ENCODE data around the gene PDCD7.

Gene PDCD7

DNA sequence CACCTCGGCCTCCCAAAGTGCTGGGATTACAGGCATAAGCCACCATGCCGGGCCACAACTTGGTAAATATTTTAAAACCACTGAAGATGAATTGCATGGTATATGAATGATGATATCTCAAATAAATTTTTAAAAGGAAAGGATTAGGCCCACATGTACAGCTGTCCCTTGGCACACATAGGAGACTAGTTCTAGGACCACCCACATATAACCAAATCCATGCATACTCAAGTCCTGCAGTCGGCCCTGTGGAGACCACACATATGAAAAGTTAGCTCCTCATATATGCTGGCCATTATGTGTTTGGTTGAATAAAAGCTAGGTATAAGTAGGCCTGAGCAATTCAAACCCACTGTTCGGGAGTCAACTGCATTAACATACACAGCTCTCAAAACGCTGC, 40.9 kb upstream of the PDCD7 start:
- no peak for DNase-seq (ENCODE audit: low spot score)
- TF ChIP-seq, protein P1, sequence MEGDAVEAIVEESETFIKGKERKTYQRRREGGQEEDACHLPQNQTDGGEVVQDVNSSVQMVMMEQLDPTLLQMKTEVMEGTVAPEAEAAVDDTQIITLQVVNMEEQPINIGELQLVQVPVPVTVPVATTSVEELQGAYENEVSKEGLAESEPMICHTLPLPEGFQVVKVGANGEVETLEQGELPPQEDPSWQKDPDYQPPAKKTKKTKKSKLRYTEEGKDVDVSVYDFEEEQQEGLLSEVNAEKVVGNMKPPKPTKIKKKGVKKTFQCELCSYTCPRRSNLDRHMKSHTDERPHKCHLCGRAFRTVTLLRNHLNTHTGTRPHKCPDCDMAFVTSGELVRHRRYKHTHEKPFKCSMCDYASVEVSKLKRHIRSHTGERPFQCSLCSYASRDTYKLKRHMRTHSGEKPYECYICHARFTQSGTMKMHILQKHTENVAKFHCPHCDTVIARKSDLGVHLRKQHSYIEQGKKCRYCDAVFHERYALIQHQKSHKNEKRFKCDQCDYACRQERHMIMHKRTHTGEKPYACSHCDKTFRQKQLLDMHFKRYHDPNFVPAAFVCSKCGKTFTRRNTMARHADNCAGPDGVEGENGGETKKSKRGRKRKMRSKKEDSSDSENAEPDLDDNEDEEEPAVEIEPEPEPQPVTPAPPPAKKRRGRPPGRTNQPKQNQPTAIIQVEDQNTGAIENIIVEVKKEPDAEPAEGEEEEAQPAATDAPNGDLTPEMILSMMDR (IDR thresholded peaks at IDR 0.05; ENCODE audit: extremely low read depth, missing control alignments): no peak

DNA sequence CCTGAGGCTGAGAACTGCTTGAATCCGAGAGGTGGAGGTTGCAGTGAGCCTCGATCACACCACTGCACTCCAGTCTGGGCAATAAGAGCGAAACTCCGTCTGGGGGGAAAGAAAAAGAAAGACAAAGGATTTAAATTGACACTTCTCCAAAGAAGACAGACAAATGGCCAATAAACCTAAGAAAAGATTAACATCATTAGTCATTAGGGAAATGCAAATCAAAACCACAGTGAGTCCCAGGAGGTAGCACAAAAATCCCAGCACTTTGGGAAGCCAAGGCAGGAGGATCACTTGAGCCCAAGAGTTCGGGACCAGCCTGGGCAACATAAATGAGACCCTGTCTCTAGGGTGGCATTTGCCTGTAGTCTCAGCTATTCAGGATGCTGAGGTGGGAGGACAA, 38.9 kb upstream of the PDCD7 start:
- TF ChIP-seq, protein P1 (IDR thresholded peaks at IDR 0.05; ENCODE audit: extremely low read depth, missing control alignments): no peak
- no peak for DNase-seq (ENCODE audit: low spot score)

DNA sequence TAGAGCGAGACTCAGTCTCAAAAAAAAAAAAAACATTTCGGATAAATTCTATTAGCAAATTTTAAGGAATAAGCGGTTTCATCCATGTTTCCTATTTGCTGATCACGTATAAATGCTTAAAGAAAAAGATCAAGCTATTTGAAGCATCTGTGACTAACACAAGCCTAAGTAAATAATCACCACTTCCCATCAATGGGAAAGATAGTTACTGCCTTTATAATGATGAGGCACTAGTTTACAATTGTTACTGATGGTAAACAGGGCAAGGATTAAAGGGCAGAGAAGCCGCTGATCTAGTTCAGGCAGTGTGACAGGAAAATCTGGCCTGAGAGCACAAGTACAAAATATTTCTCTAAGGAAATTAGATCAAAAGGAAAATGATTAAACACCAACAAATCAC, 37.8 kb upstream of the PDCD7 start:
- no peak for DNase-seq (ENCODE audit: low spot score)
- TF ChIP-seq, protein P1 (IDR thresholded peaks at IDR 0.05; ENCODE audit: extremely low read depth, missing control alignments): no peak

DNA sequence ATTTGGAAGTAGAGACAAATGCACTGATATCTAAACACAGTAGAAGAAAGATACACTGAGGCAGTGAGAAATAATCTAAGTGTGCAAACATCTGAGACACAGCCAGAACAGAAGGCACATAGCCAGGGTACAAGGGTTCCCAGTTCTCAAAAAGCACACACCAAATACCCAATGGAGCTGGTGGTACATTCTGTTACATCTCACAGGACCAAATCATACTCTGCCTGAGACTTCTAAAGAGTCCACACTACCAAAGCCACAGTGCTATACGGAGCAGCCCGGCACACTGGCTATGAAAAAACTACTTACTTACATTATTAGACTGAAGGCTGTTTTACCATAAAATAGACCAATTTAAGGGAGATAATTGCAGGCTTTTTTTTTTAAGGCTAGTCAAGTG, 32.3 kb upstream of the PDCD7 start:
- TF ChIP-seq, protein P1 (IDR thresholded peaks at IDR 0.05; ENCODE audit: extremely low read depth, missing control alignments): no peak
- DNase-seq (ENCODE audit: low spot score): no peak

DNA sequence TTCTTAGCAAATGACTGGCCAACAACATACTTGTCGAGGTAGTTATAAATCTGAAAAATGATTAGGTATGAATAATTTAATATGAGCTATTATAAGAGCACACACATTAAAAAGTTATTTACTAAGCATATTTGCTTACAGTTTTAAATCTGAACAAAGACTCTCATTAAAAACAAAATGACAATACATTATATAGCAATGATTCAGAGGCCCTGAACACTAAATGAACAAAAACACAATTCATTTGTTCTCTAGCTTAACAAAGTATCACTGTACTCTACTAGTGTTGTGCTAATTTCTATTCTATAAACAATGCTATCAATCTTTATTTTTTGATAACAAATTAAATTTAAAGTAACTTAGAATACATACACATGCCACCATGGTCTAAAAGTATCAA, 30.5 kb upstream of the PDCD7 start:
- TF ChIP-seq, protein P1 (IDR thresholded peaks at IDR 0.05; ENCODE audit: extremely low read depth, missing control alignments): no peak
- no peak for DNase-seq (ENCODE audit: low spot score)

DNA sequence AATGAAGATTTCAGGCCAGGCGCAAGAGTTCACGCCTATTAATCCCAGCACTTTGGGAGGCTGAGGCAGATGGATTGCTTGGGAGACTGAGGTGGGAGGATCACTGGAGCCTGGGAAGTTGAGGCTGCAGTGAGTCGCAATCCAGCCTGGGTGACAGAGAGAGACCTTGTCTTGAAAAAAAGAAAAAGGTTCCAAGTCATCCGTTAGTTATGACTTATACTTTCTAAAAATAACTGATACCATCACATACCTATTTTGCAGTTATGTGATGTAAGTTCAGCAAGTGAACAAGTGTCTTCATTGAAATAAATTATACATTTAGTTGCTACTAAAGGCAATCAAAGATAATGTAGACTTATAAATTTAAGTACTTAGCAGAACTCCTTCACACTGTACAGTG, 29.4 kb upstream of the PDCD7 start:
- TF ChIP-seq, protein P1 (IDR thresholded peaks at IDR 0.05; ENCODE audit: extremely low read depth, missing control alignments): no peak
- DNase-seq (ENCODE audit: low spot score): no peak

DNA sequence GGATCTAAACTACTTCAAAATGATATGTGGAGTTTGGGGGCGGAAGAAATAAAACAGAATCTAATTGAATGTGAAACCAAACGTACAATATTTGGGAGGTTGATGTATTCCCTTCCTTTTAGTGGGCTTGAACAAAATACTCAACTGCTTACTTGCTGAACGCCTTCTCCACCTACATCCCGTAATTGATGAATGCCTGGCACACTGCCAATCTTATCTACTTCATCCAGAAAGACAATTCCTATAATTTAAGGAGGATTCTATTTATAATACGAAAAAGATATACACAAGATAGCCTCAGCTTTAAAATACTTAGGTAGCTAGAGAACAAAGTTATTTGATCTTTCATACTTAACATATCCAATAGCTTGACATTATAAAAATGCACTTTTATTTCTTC, 23.1 kb upstream of the PDCD7 start:
- DNase-seq (ENCODE audit: low spot score): no peak
- TF ChIP-seq, protein P1 (IDR thresholded peaks at IDR 0.05; ENCODE audit: extremely low read depth, missing control alignments): no peak
